SK-N-SH treated with all-trans-retinoic acid at 6 μM for 48 hours (cell line): ENCODE measurements around the gene EPOP.

Source experiments
- ATAC-seq: fragments of 200-7000 bp; cut with Tn5 transposase; 3 replicates; pipeline ENCODE4 v1.9.1; 2020; ENCODE audit warnings: mild to moderate bottlenecking, moderate library complexity
- BACH2 ChIP-seq: fragments of 250-450 bp; sonication (Bioruptor Pico); IDR thresholded peaks from 2 replicates; pipeline ENCODE4 v1.9.0; 2021; ENCODE audit warnings: mild to moderate bottlenecking, borderline replicate concordance
- CSDC2 ChIP-seq: fragments of 250-450 bp; sonication (Bioruptor Pico); IDR thresholded peaks from 2 replicates; pipeline ENCODE4 v1.5.0; 2020; ENCODE audit warnings: mild to moderate bottlenecking, moderate library complexity
- CSRNP3 ChIP-seq: fragments of 250-450 bp; sonication (Bioruptor Pico); IDR thresholded peaks from 2 replicates; pipeline ENCODE4 v1.5.1; 2021; ENCODE audit warnings: mild to moderate bottlenecking, moderate library complexity
- ESRRG ChIP-seq: fragments of 250-450 bp; sonication (Bioruptor Pico); IDR thresholded peaks from 2 replicates; pipeline ENCODE4 v1.6.1; 2021; ENCODE audit warnings: mild to moderate bottlenecking
- GLIS3 ChIP-seq: fragments of 250-450 bp; sonication (Bioruptor Pico); IDR thresholded peaks from 2 replicates; pipeline ENCODE4 v1.5.0; 2020; ENCODE audit warnings: mild to moderate bottlenecking, moderate library complexity
- OSR1 ChIP-seq: fragments of 250-450 bp; sonication (Bioruptor Pico); IDR thresholded peaks from 2 replicates; pipeline ENCODE4 v1.8.0; 2022; ENCODE audit warnings: moderate library complexity, mild to moderate bottlenecking, inconsistent platforms
- PATZ1 ChIP-seq: fragments of 250-450 bp; sonication (Bioruptor Pico); IDR thresholded peaks from 2 replicates; pipeline ENCODE4 v1.8.0; 2020; ENCODE audit warnings: mild to moderate bottlenecking, moderate library complexity, borderline replicate concordance
- POU6F1 ChIP-seq: fragments of 250-450 bp; sonication (Bioruptor Pico); IDR thresholded peaks from 2 replicates; pipeline ENCODE4 v1.8.0; 2021; ENCODE audit warnings: low read depth, mild to moderate bottlenecking, moderate library complexity, borderline replicate concordance
- PPARA ChIP-seq: fragments of 250-450 bp; sonication (Bioruptor Pico); IDR thresholded peaks from 2 replicates; pipeline ENCODE4 v1.5.0; 2020; ENCODE audit warnings: mild to moderate bottlenecking, borderline replicate concordance
- SNAI2 ChIP-seq: fragments of 250-450 bp; sonication (Bioruptor Pico); IDR thresholded peaks from 2 replicates; pipeline ENCODE4 v1.5.0; 2020; ENCODE audit warnings: mild to moderate bottlenecking, moderate library complexity
- TOX ChIP-seq: fragments of 250-450 bp; sonication (Bioruptor Pico); IDR thresholded peaks from 2 replicates; pipeline ENCODE4 v1.8.0; 2021; ENCODE audit warnings: mild to moderate bottlenecking, moderate library complexity, borderline replicate concordance
- TSHZ2 ChIP-seq: fragments of 250-450 bp; sonication (Bioruptor Pico); IDR thresholded peaks from 2 replicates; pipeline ENCODE4 v1.5.0; 2020; ENCODE audit warnings: mild to moderate bottlenecking, moderate library complexity
- ZC3H10 ChIP-seq: fragments of 250-450 bp; sonication (Bioruptor Pico); IDR thresholded peaks from 2 replicates; pipeline ENCODE4 v1.5.1; 2021; ENCODE audit warnings: mild to moderate bottlenecking, moderate library complexity
- ZFP3 ChIP-seq: fragments of 250-450 bp; sonication (Bioruptor Pico); IDR thresholded peaks from 2 replicates; pipeline ENCODE4 v1.5.0; 2020; ENCODE audit warnings: mild to moderate bottlenecking, moderate library complexity
- ZFP30 ChIP-seq: fragments of 450-650 bp; formaldehyde crosslinking; IDR thresholded peaks from 2 replicates; pipeline ENCODE4 v1.5.0; 2022; ENCODE audit warnings: mild to moderate bottlenecking, moderate library complexity
- ZNF565 ChIP-seq: fragments of 450-650 bp; formaldehyde crosslinking; conservative IDR thresholded peaks from 2 replicates; pipeline ENCODE4 v1.5.0; 2020; ENCODE audit warnings: low read depth, mild to moderate bottlenecking, moderate library complexity
- ZNF70 ChIP-seq: fragments of 450-650 bp; formaldehyde crosslinking; IDR thresholded peaks from 2 replicates; pipeline ENCODE4 v1.5.0; 2020; ENCODE audit warnings: mild to moderate bottlenecking, moderate library complexity
- ZNF8 ChIP-seq: fragments of 450-650 bp; formaldehyde crosslinking; IDR thresholded peaks from 2 replicates; pipeline ENCODE4 v1.5.0; 2020; ENCODE audit warnings: mild to moderate bottlenecking, moderate library complexity

The EPOP gene

GRCh38 chr17:38719289-38719942 lies 44.7 kb upstream of the EPOP start:
- TF ChIP-seq ZFP3 (CRISPR knock-in tag), result no peak
- no peak for TF ChIP-seq BACH2 (CRISPR knock-in tag)
- no peak for TF ChIP-seq CSRNP3
- no peak for TF ChIP-seq POU6F1 (CRISPR knock-in tag)
- no peak for TF ChIP-seq ZNF70
- TF ChIP-seq GLIS3, result no peak
- TF ChIP-seq ESRRG (CRISPR knock-in tag), result no peak
- no peak for TF ChIP-seq ZFP30 (CRISPR knock-in tag)
- TF ChIP-seq PATZ1, result no peak
- no peak for TF ChIP-seq TOX (CRISPR knock-in tag)
- no peak for TF ChIP-seq ZC3H10 (CRISPR knock-in tag)

GRCh38 chr17:38717139-38717745 lies 42.5 kb upstream of the EPOP start:
- no peak for TF ChIP-seq TSHZ2 (CRISPR knock-in tag)
- no peak for TF ChIP-seq ZFP3 (CRISPR knock-in tag)
- TF ChIP-seq ZC3H10 (CRISPR knock-in tag), result no peak
- TF ChIP-seq SNAI2 (CRISPR knock-in tag), result no peak
- TF ChIP-seq ZFP30 (CRISPR knock-in tag), result no peak
- no peak for TF ChIP-seq ZNF565 (CRISPR knock-in tag)
- TF ChIP-seq OSR1, result no peak
- TF ChIP-seq CSRNP3, result no peak
- no peak for TF ChIP-seq ZNF8 (CRISPR knock-in tag)
- TF ChIP-seq CSDC2 (CRISPR knock-in tag), result no peak
- no peak for TF ChIP-seq PPARA (CRISPR knock-in tag)
- TF ChIP-seq PATZ1, result no peak
- no peak for TF ChIP-seq ESRRG (CRISPR knock-in tag)
- ATAC-seq, result no peak

More at GRCh38 chr17:38719289-38719942, 44.7 kb upstream of the EPOP start:
- ATAC-seq, result no peak
